Esophagus muscularis mucosa (tissue), 4 donors: ENCODE data around the gene TMEM140.

Experiments used
- CTCF ChIP-seq, 3 experiments: fragments of 200-600 bp in 2 of 3; fragments of 450-650 bp in 1 of 3; sonication (generic) in 2 of 3; IDR thresholded peaks; one replicate each; pipeline ENCODE4 v1.5.1; 2017 to 2019; ENCODE audit warnings: antibody characterized with exemption in 3 of 3, mild to moderate bottlenecking in 2 of 3, moderate library complexity in 1 of 3
- EP300 ChIP-seq: sonication (generic); formaldehyde crosslinking; IDR thresholded peaks from one replicate; pipeline ENCODE4 v1.6.1; 2017; ENCODE audit warnings: antibody characterized with exemption
- POLR2A ChIP-seq: fragments of 450-650 bp; IDR thresholded peaks from one replicate; pipeline ENCODE4 v1.6.1; 2017; ENCODE audit warnings: antibody characterized with exemption, moderate library complexity, mild to moderate bottlenecking, low read depth
- POLR2AphosphoS5 ChIP-seq, 2 donors: sonication (generic); formaldehyde crosslinking; IDR thresholded peaks; one replicate each; pipeline ENCODE4 v1.6.1; 2017; ENCODE audit warnings: antibody characterized with exemption in 2 of 2

- no peak for TF ChIP-seq POLR2A
- TF ChIP-seq CTCF (IDR thresholded peaks at IDR 0.05), result no peak
- TF ChIP-seq EP300, result no peak
- no peak for TF ChIP-seq POLR2AphosphoS5 (IDR thresholded peaks at IDR 0.05)
Measured at GRCh38 chr7:135213831-135214230, 66.0 kb downstream of the TMEM140 start.
